GM18870 (cell line): Measurements from ENCODE around the gene ATXN1L.
"Not testable (repeated sequence)": the region's sequence is repeated elsewhere in the genome, so short reads cannot be mapped to it uniquely, and the experiment has no call there.

ENCODE experiments used
- ATAC-seq: cut with Tn5 transposase; IDR thresholded peaks from one replicate; pipeline ENCODE4 v1.9.1; 2021; ENCODE audit warnings: moderate library complexity; ENCODE audit not compliant: unreplicated experiment

ATXN1L gene, protein sequence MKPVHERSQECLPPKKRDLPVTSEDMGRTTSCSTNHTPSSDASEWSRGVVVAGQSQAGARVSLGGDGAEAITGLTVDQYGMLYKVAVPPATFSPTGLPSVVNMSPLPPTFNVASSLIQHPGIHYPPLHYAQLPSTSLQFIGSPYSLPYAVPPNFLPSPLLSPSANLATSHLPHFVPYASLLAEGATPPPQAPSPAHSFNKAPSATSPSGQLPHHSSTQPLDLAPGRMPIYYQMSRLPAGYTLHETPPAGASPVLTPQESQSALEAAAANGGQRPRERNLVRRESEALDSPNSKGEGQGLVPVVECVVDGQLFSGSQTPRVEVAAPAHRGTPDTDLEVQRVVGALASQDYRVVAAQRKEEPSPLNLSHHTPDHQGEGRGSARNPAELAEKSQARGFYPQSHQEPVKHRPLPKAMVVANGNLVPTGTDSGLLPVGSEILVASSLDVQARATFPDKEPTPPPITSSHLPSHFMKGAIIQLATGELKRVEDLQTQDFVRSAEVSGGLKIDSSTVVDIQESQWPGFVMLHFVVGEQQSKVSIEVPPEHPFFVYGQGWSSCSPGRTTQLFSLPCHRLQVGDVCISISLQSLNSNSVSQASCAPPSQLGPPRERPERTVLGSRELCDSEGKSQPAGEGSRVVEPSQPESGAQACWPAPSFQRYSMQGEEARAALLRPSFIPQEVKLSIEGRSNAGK

DNA sequence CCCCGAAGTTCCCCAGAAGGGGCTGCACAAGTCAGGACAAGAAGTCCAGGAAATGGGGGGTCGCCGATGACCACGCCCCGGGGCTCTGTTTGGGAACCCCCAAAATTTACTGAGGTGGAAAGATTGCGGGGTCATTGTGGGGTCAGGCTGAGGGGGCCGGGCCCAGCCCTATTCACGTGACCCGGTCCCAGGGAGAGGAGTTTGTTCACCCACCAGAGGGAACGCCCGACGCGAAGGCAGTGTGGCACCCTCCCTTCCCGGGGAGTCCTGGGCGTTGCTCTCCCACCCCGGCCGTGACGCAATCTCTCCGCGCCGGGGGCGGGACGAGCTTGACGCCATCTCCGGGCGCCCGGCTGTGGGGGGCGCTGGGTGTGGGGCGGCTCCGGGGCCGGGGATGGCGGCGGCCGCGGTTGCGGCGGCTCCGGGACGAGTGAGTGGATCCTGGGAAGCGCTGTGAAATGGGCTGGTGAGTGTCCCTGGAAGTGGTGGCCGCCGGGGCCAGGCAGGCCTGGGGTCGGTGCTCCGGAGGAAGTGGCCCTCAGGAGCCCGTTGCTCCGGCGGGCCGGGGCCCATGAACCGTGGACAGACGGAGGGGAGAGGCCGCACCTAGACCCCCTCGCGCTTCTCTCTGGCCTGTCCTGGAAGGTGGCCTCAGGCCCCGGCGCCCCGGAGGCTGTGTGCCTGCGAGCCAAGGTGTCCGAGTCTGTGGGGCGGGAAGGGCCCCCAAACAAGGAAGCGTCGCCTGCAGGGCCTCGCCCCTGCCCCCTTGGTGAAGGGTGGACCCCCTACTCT lies at the start of gene ATXN1L:
ATXN1L (plus strand) TSS at position 338 of the 792 bp plus-strand sequence. CDS start 3,765 bp downstream, outside the sequence.
- peak; percentile 59 for ATAC-seq

DNA sequence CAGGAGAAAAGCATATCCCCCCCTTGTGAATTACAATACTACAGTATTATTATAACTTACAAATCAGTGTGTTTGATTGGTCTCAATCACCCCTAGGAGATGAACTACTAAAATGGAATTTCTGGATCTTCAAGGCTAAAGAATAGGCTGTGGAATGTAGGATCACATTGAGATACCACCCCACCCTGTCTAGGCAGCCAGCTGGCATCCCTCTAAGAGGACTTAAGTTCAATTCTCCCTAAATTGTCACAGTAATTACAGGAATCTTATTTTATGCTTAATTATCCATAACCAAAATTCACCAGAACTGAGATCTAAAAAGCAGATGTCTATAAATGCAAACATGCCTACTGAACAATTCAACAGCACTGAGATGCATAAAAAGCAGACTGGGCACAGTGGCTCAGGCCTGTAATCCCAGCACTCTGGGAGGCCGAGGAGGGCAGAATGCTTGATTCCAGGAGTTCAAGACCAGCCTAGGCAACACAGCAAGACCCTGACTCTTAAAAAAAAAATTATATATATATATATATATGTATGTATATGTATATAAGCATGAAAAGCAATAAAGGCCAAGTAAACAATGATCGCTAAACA lies 49.2 kb upstream of the ATXN1L start:
- no peak for ATAC-seq

DNA sequence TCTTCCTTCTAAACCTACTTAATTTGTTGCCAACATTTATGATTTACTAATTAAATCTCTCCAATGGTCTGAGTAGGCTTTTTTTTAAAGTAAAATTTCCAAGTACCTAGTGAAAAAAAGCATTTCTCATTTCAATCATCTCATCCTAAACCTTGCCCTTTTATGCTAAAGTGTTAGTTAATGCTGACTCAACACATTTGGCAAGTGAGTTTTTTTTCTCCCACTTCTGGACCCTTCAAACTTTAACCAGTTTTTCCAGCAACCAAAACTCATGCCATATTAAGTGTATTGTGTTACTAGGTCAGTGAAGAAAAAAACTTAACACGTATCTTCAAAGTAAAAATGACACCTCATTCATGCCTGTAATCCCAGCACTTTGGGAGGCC lies 42.5 kb upstream of the ATXN1L start:
- ATAC-seq: no peak

DNA sequence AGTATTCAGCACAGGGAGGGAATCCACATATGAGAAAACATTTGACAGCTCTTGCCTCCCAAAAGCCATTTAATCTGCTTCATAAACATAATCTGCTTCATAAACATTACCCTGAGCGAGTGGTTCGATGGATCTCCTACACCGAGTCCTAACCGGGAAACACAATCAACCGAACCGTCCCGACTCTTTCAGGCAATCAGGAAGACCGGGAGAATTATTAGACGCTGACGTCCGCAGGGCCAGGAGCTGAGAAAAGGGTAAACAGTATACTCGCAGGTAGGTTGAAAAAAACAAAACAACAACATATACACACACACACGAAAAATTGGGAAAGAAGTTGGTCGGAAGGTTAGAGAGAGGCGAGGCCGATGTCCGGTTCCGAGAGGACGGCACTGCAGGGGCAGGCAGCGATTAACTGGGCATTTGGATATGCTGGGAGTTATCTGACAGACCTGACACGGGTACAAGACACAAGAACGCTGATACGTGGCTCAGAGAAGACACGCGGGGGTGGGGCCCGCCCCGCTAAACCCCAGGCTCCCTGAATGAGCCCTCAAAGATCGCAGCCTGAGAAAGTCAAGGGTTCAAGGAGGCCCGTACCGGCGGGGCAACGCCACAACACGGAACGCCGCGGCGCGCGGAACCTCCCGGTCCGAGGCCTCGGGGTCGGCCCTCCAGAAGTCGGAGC lies 37.7 kb upstream of the ATXN1L start:
- ATAC-seq: peak; percentile 27

DNA sequence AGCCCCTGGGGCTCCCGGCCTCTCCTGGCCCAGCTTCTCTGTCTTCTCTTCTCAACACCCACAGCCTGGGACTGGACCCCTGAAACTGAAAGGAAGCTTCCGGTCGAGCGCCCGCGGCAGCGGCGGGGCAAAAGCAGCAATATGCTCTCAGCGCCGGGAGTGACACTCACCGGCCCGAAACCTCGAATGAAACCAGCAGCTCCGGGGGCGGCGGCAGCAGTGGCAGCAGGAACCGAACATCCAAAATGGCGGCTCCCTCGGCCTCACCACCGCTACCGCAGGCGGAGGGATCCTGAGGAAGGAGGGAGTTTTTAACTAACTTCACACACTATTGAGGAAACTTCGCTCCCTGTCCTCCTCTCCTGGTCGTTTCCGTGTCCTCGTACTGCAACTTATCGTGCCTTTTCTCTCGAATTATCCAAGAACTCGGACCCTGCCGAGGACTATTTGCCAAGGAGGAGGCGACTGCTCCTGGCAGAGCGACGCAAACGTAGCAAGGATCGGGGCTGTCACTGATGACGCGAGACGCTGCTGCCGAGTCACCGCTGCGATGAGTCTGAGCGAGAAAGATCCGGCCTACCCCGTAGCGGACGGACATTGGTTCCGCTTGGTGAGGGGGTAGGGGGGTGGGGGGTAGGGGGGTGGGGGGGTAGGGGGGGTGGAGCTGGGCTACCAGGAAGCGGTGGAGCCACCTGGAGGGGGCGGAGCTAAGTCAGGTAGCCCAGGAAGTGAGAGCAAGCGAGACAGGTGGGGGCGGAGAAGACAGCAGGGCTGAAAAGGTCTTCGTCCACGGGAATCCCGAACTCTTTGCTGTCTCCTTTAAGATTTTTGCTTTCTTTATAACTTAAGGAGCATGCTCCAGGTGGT lies 37.0 kb upstream of the ATXN1L start, which contains the start of gene AP1G1:
AP1G1 (minus strand) TSS at position 242 of the 867 bp plus-strand sequence. CDS start 19,355 bp downstream, outside the sequence.
- peak; percentile 64 for ATAC-seq

DNA sequence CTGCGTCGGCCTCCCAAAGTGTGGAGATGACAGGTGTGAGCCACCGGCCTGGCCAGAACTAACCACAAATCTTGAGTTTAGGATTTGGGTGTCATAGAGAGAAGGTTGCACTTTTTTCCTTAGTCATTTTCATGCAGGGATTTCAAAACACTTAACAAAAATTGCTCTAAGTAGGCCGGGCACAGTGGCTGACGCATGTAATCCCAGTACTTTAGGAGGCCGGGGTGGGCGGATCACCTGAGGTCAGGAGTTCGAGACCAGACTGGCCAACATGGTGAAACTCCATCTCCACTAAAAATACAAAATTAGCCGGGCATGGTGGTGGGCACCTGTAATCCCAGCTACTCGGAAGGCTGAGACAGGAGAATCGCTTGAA lies 35.6 kb upstream of the ATXN1L start:
- ATAC-seq: not testable (repeated sequence)

DNA sequence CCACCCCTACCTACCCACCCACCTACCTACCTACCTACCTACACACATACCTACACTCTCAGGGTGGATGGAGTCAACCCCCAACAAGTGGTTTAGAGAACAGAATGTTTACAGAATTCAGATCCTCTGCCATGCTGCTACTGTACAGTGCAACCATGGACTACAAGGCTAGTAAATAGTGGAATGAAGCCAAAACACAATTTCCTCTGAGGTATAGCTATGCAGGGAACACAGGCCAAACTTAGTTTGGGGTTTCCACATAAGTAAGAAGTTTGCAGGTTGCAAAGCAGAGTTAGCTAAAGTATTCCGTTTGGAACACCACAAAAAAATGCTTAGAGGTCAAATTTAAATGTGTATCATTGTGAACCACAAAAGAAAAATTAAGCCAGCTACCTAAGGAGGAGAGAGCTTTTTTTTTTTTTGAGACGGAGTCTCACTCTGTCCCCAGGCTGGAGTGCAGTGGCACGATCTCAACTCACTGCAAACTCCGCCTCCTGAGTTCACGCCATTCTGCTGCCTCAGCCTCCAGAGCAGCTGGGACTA lies 34.4 kb upstream of the ATXN1L start:
- ATAC-seq: no peak

DNA sequence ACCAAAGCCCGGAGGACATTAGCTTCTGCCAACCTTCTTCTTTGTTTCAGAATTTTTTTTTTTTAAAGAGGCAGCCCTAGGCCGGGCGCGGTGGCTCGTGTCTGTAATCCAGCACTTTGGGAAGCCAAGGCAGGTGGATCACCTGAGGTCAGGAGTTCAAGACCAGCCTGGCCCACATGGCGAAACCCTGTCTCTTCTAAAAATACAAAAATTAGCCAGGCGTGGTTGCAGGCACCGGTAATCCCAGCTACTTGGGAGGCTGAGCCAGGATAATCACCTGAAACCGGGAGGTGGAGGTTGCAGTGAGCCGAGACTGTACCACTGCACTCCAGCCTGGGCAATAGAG lies 28.6 kb upstream of the ATXN1L start:
- ATAC-seq: peak; percentile 22

DNA sequence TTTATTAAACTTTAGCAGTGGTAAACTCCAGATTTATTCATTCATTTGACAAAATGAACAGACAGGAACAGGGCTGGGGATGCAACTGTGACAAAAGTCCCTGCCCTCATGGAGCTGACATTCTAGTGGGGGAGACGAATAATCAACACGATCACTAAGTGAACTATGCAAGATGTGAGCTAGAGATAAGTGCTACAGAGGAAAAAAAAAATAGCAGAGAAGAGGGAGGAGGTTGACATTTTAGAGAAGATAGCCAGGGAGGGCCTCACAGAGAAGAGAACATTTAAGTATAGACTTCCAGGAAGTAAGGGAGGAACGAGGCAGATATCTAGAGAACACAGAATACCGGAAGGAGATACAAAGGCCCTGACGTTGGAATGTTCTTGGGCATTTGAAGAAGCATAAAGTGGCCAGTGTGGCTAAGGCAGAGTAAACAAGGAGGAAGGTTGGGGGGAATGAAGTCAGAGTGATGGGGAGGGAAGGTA lies 19.2 kb upstream of the ATXN1L start:
- ATAC-seq: no peak

DNA sequence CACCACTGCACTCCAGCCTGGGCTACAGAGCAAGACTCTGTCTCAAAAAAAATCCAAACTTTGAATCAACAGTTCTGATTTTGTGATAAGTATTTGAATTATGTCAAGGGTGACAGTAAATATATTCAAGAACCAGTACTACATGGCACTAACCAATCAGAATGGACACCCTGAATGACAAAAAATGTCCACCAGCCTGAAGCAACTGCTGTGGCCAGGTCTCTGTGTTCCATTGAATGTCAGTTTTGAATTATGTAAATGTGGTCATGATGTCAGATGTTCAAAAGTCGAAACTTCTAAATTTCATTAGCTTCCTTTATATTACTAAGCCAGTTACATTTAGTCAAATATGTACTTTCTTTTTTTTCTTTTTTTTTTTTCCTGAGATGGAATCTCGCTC lies 15.4 kb upstream of the ATXN1L start:
- no peak for ATAC-seq

DNA sequence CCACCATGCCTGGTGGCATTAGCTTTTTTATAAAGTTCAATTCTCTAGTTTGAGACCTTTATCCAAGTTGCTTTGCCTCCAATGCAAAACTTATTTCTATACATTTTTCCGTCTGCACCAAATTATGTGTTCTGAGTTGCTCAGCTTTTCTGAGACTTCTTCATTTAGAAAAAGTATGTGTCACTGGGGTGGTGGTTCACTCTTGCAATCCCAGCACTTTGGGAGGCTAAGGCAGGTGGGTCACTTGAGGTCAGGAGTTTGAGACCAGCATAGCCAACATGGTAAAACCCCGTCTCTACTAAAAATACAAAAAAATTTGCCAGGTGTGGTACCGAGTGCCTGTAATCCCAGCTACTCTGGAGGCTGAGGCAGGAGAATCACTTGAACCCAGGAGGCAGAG lies 14.1 kb upstream of the ATXN1L start:
- not testable (repeated sequence) for ATAC-seq

DNA sequence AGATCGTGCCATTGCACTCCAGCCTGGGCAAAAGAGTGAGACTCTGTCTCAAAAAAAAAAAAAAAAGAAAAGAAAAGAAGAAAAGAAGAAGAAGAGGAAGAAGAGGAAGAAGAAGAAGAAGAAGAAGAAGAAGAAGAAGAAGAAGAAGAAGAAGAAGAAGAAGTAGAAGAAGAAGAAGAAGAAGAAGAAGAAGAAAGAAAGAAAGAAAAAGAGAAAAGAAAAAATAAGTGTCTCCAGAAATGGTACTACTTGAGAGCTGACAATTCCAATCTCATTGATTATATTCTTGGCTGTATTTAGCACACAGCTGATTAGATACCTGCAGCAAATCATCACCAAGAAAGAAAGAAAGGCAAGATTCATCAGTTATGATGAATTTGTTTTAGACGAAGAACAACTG lies 13.7 kb upstream of the ATXN1L start:
- not testable (repeated sequence) for ATAC-seq

DNA sequence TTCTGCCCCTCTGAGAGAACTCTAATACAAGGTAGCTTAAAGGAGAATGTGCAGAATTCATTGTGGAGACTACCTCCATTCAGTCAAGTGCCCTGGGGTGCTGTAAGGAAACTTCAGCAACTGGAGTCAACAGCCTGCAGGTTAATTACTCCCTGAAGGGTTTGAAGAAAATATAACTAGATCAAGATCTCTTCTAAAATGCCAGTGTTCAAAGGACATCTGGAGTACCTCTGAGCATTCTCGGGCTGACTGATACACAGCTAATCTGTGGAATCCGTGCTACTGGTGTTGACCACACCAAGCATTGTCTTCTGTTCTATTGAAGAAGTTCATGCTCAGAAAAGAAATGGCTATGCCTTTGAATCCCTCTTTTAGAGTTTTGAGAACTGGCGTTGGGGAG lies 11.5 kb upstream of the ATXN1L start:
- no peak for ATAC-seq

DNA sequence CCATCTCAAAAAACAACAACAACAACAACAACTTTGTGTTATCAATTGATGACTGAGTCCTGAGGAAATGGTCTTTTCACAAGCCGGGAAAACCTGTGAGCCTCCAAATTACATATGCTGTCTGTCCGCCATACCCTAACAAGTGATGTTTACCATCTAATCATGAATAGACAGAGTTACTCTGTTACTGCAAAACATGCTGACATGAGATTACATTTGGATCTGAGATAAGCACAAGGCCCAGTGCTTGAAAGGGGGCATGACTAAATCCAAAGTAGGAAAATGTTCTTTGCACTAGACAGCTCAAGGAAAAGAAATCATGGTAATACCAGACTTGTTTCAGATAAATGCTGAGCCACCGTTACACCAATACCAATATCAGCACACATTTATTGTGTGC lies 8.6 kb upstream of the ATXN1L start:
- no peak for ATAC-seq

DNA sequence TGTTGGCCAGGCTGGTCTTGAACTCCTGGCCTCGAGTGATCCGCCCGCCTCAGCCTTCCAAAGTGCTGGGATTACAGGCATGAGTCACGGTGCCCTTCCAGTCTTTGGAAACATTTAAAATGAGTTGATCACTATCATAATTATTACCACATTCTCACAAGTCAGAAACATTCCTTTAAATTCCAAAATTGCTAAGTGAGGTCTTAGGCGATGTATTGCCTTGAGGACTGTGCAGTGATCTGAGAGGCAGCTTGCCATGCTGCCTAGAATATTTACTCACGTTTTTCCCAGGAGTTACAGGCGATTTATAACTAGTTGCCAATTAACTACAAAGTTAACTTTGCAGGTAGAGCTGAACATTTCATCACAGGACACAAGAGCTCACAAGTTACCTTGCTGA lies 5.7 kb upstream of the ATXN1L start:
- ATAC-seq: no peak

DNA sequence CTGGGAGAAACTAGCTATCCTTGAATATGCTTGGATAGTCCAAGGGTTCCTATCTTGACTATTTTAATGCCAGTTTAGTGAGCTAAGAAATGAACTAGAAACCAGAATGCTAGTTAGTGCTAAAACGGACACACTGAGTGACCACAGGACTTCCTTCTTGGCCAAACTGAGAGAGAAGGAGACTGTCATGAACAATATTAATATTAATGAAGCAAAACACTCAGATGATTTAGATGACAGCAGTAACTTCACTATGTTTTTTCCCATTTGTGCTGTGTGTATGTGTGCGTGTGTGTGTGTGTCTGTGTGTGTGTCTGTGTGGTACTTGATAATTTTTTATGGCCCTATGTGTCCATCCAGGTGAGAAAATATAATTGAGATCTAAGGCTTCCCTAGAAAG lies 2.2 kb upstream of the ATXN1L start:
- ATAC-seq: no peak

DNA sequence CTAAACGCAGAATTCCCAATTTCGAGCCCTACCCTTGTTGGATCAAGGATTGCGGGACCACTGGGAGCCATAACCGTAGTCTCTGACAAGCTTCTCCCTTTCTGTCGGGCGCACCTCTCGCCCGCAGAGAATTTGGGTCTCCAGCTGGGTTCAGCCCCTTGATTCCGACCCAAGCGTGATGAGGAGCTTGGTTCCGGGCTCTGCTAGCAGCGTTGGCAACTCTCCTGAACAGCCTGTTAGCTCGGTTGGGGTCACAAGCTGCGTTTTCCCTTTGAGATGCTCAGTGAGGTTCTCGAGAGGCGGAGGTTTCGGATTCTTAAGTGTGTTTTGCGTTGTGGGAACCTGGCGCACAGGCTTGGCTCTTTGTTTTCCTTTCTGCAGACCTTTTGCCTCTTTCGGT lies 655 bp downstream of the ATXN1L start:
- no peak for ATAC-seq

DNA sequence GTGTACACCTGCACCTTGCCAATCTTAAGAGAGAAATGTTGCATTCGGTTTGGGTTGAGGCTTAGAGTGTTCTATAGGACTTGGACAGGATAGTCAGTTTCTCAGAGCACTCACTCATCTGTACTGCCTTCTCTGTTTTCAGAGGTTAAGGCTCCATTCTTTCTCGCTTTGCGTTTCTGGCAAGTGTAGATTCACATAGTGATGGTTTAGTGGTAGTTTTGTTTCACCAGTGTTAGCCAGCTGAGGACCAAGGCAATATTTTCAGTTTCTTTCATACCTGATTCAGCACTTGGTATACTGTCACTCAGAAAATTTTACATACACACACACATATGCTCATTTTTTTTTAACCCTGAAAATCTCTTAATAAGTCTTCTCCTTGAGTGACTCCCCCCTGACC lies 1.3 kb downstream of the ATXN1L start:
- ATAC-seq: no peak

DNA sequence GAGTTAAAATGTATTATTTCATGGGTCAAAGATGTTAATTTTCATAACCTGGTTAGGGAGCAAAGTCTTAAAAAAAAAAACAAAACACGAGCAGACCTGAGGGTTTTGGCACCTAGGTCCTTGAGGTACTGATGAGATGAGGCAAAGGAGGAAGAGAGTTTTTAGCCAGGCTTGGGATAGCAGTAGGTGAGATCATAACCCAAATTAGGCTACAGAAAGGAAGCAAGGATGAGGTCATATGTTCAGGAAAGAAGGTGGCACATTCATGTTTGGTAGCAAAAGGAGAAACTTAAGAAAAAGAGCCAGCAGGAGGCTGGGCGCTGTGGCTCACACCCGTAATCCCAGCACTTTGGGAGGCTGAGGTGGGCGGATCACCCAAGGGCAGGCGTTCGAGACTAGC lies 2.8 kb downstream of the ATXN1L start:
- no peak for ATAC-seq
